Subcutaneous adipose tissue (tissue), 4 donors: Measurements from ENCODE around the gene PACS2. TPM values are rescaled to one million over a fixed set of nuclear protein-coding genes. Genes with fewer than 3 reads are reported as not detected.

Source experiments
- CTCF ChIP-seq: fragments of 450-650 bp; IDR thresholded peaks from one replicate; pipeline ENCODE4 v1.5.1; 2016; ENCODE audit warnings: low read depth, mild to moderate bottlenecking, control low read depth, antibody characterized with exemption, moderate library complexity
- total RNA-seq, 4 donors: library from RNA; depleted of rRNA; stranded (reverse); fragments of >200 nt; gene quantifications; one replicate each; pipeline ENCODE4 v1.1.0, GENCODE V29; 2016

The PACS2 gene
- 100 to 1,000 TPM in 1 of 4 donors, 10 to 100 TPM in 3; 37.2 to 124 (median 57.8) TPM for total RNA-seq

- no peak for TF ChIP-seq CTCF
Observed at GRCh38 chr14:105314287-105315200, at the start of gene PACS2. PACS2 (plus strand) TSS chr14:105314748; CDS start chr14:105314919, 171 bp downstream.

DNA sequence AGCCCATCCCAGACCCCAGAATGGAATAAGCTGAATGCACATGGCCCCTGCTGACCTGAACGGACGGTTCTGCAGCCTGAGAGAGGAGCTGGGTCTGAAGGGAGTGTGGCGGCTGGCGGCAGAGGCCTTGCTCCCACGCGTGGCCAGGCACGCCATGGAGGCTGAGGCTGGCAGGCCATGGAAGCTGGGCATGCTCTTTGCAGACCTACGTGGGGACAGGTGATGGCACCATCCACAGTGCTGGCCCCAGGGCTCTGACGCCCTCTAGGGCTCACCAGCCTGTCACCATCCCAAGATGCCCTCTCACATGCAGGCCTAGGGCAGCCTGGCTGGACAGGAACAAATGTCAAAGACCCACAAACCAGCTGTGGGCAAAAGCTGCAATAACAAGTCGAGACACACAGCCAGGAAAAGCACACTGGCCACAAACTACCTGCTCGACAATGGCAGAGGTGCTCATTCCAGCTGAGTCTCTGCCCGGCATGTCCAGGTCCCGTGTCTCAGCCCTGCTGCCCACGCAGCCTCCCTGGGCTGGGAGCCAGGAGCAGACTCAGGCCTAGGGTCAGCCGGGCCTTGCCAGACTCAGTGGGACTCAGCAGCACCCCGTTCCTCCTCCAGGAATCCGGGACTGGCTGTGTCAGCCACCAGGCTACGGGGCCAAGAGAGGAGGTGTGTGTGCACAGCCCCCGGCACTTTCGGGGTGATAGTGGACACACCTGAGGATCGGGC, 46.6 kb upstream of the PACS2 start:
- TF ChIP-seq CTCF = no peak

GRCh38 chr14:105268736-105269354, 45.7 kb upstream of the PACS2 start:
- TF ChIP-seq CTCF = no peak

- TF ChIP-seq CTCF = no peak
Observed at GRCh38 chr14:105269405-105269804, 45.1 kb upstream of the PACS2 start.

DNA sequence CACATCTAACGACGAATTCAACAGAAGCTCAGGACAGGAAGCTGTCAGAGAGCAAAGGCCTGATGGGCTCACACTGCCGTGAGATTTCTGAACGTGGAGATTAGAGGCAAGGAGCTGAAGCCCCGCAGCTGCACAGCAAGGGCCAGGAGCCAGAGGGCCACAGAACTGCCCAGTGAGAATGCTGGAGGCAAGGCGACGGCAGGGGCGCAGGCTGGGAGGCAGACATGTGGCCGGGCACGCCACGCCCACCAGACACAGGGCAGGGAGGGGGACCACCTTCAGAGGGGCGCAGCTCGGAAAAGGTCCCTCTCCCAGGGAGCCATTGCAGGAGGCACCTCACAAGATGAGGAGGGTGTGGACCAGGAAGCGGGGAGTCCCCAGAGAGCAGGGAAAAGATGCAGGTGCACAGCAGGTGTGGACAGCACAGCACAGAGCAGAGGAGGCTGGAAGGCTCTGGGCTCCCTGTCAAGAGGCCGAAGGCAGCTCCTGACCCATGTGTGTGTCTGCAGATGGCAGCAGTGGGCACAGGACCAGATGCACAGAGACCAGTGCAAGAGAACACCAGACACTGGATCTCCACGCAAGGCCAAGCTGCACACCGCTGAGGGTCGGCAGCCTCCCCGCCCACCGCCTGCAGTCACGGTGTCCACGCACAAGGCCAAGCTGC, 43.2 kb upstream of the PACS2 start:
- no peak for TF ChIP-seq CTCF

- TF ChIP-seq CTCF = no peak
Observed at GRCh38 chr14:105272623-105273022, 41.9 kb upstream of the PACS2 start.
